ENCODE measurements around the gene KL. TPM values are rescaled to one million over a fixed set of nuclear protein-coding genes. Genes with fewer than 3 reads are reported as not detected.

Gene KL
- polyA plus RNA-seq, 1 donor (not counting 4 experiments of a cell fraction or from before 2014, with no cell fraction given): not detected

- no peak for TF ChIP-seq EZH2 (IDR thresholded peaks at IDR 0.05; ENCODE audit: low read length)
- TF ChIP-seq CTCF (optimal IDR thresholded peaks at IDR 0.05 in 1 of 3, IDR thresholded peaks at IDR 0.05 in 1 of 3, conservative IDR thresholded peaks at IDR 0.05 in 1 of 3; ENCODE audit: extremely low read depth in 1 of 3, insufficient read depth in 2 of 3, low read length in 3 of 3): no peak
Observed at GRCh38 chr13:33006134-33006533, 10.1 kb upstream of the KL start.

DNA sequence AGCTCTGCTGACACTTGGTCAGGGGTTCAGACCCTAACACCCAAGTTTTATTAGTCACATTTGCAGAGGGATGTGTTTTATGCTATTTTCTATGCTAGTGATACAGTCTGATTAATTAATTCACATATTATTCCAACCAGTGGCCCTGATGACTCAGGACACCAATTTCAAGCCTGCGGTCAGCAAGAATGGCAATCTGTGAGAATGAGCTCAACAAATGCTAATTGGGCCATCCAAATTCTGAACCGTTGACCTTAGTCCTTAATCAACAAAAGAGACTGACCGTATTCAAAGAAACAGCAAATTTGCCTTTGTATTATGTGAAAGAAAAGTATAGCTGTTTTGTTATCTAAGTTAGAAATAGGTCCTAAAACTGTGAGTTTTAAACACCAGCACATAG is 9.6 kb upstream of the KL start:
- no peak overlapping the region for H3K4me2 ChIP-seq (ENCODE audit: control insufficient read depth, extremely low read depth, insufficient read depth, low read depth, low read length)
- no peak overlapping the region for H3K4me3 ChIP-seq (ENCODE audit: control insufficient read depth in 2 of 3, extremely low read depth in 1 of 3, insufficient read depth in 2 of 3, low read depth in 1 of 3, low read length in 3 of 3)
- FAIRE-seq (no peak), DNase-seq (ENCODE audit: low read depth, low spot score) (no peak)
- peaks cover 2% of the 10 kb centered on the region for H3K9me3 ChIP-seq (ENCODE audit: control insufficient read depth, low read depth, low read length)
- no peak overlapping the region for H3K9ac ChIP-seq (ENCODE audit: control insufficient read depth, extremely low read depth, insufficient read depth, low read length)
- H3K27me3 ChIP-seq (ENCODE audit: control insufficient read depth, extremely low read depth, insufficient read depth, low read length): peaks cover 6% of the 10 kb centered on the region
- TF ChIP-seq EZH2 (IDR thresholded peaks at IDR 0.05; ENCODE audit: low read length) (no peak), CTCF (optimal IDR thresholded peaks at IDR 0.05 in 1 of 3, IDR thresholded peaks at IDR 0.05 in 1 of 3, conservative IDR thresholded peaks at IDR 0.05 in 1 of 3; ENCODE audit: extremely low read depth in 1 of 3, insufficient read depth in 2 of 3, low read length in 3 of 3) (no peak)
- dilution Hi-C loops (cut with MboI; ENCODE audit: extremely low pct_ligation_motif_present, low sequenced_read_pairs): no loop called here
- H3K4me1 ChIP-seq (ENCODE audit: control insufficient read depth, extremely low read depth, insufficient read depth, low read length): no peaks in the 10 kb centered on the region
- no peak overlapping the region for H2AFZ ChIP-seq (ENCODE audit: control insufficient read depth, low read length)
- H3K9me1 ChIP-seq (ENCODE audit: control insufficient read depth, extremely low read depth, insufficient read depth, low read length): no peaks in the 10 kb centered on the region
- no peak overlapping the region for H3K27ac ChIP-seq (ENCODE audit: control insufficient read depth, insufficient read depth, low read length)
- H4K20me1 ChIP-seq (ENCODE audit: control insufficient read depth, extremely low read depth, insufficient read depth, low read length): no peaks in the 10 kb centered on the region
- H3K36me3 ChIP-seq (ENCODE audit: control insufficient read depth in 2 of 2, extremely low read depth in 1 of 2, insufficient read depth in 2 of 2, low read length in 2 of 2): no peaks in the 10 kb centered on the region
- H3K79me2 ChIP-seq (ENCODE audit: control insufficient read depth, insufficient read depth, low read length): no peaks in the 10 kb centered on the region

More at GRCh38 chr13:33006134-33006533, 10.1 kb upstream of the KL start:
- Histone ChIP-seq H3K9me1 (ENCODE audit: control insufficient read depth, extremely low read depth, insufficient read depth, low read length) (no peaks in the 10 kb centered on the region), H3K79me2 (ENCODE audit: control insufficient read depth, insufficient read depth, low read length) (no peaks in the 10 kb centered on the region), H2AFZ (ENCODE audit: control insufficient read depth, low read length) (no peak overlapping the region), H3K9me3 (ENCODE audit: control insufficient read depth, low read depth, low read length) (peaks cover 2% of the 10 kb centered on the region), H3K4me2 (ENCODE audit: control insufficient read depth, extremely low read depth, insufficient read depth, low read depth, low read length) (no peak overlapping the region), H3K4me1 (ENCODE audit: control insufficient read depth, extremely low read depth, insufficient read depth, low read length) (no peaks in the 10 kb centered on the region), H3K27me3 (ENCODE audit: control insufficient read depth, extremely low read depth, insufficient read depth, low read length) (peaks cover 6% of the 10 kb centered on the region), H3K9ac (ENCODE audit: control insufficient read depth, extremely low read depth, insufficient read depth, low read length) (no peak overlapping the region), H3K27ac (ENCODE audit: control insufficient read depth, insufficient read depth, low read length) (no peak overlapping the region), H3K36me3 (ENCODE audit: control insufficient read depth in 2 of 2, extremely low read depth in 1 of 2, insufficient read depth in 2 of 2, low read length in 2 of 2) (no peaks in the 10 kb centered on the region), H4K20me1 (ENCODE audit: control insufficient read depth, extremely low read depth, insufficient read depth, low read length) (no peaks in the 10 kb centered on the region), H3K4me3 (ENCODE audit: control insufficient read depth in 2 of 3, extremely low read depth in 1 of 3, insufficient read depth in 2 of 3, low read depth in 1 of 3, low read length in 3 of 3) (no peak overlapping the region)
- DNase-seq (ENCODE audit: low read depth, low spot score): no peak
- dilution Hi-C loops (cut with MboI; ENCODE audit: extremely low pct_ligation_motif_present, low sequenced_read_pairs): no loop called here
- no peak for FAIRE-seq
